ENCODE data around the gene DUSP5. TPM values are rescaled to one million over a fixed set of nuclear protein-coding genes. Genes with fewer than 3 reads are reported as not detected.

Gene DUSP5
- total RNA-seq, 1 experiment from 2014 or later, result 30.1 TPM

GRCh38 chr10:110513949-110514348 is 16.2 kb downstream of the DUSP5 start:
- intact Hi-C loops (cut with micrococcal nuclease; ENCODE audit: unreplicated experiment) (no loop called here), in situ Hi-C loops (cut with HindIII; ENCODE audit: low pct_unique_long_range_greater_than_20kb, low sequenced_read_pairs) (no loop called here)
- Histone ChIP-seq H3K36me3 (ENCODE audit: control insufficient read depth, insufficient read depth, low read length) (peaks cover 6% of the 10 kb centered on the region; the same call in 1 of the 2 replicates), H3K27me3 (ENCODE audit: control insufficient read depth, insufficient read depth, low read length) (no peaks in the 10 kb centered on the region), H3K4me3 (ENCODE audit: low read depth in 2 of 2, low read length in 2 of 2) (no peak overlapping the region), H3K4me1 (ENCODE audit: control insufficient read depth, insufficient read depth, low read length) (peaks cover 4% of the 10 kb centered on the region; the same call in 1 of the 2 replicates), H3K27ac (ENCODE audit: low read length) (no peak overlapping the region), H3K9me3 (ENCODE audit: control insufficient read depth, insufficient read depth, low read depth, low read length) (no peaks in the 10 kb centered on the region)
- POLR2A ChIA-PET, result no interaction called here
- DNase-seq (ENCODE audit: low read depth, low spot score) (no peak), ATAC-seq (no peak)
- TF ChIP-seq CTCF (IDR thresholded peaks at IDR 0.05), result no peak
- TF ChIP-seq REST (IDR thresholded peaks at IDR 0.05; ENCODE audit: insufficient read depth in 1 of 2, low read depth in 2 of 2, low read length in 1 of 2), result no peak
- TF ChIP-seq POLR2AphosphoS5 (IDR thresholded peaks at IDR 0.05; ENCODE audit: low read depth, low read length), result no peak
- TF ChIP-seq TCF7L2 (IDR thresholded peaks at IDR 0.05; ENCODE audit: low read depth, low read length), result no peak
- TF ChIP-seq SIN3A (IDR thresholded peaks at IDR 0.05; ENCODE audit: borderline replicate concordance, insufficient read depth, low read depth, low read length), result no peak
- CTCF ChIA-PET, result no interaction called here
- no TSS peak for BruUV-seq (replicated peaks)

- H3K4me1 ChIP-seq (ENCODE audit: control insufficient read depth, insufficient read depth, low read length), result peaks cover 4% of the 10 kb centered on the region; the same call in 1 of the 2 replicates
- H3K4me3 ChIP-seq (ENCODE audit: low read depth in 2 of 2, low read length in 2 of 2), result no peak overlapping the region
- in situ Hi-C loops (cut with HindIII; ENCODE audit: low pct_unique_long_range_greater_than_20kb, low sequenced_read_pairs), result no loop called here
- ChIA-PET CTCF (no interaction called here), POLR2A (no interaction called here)
- H3K36me3 ChIP-seq (ENCODE audit: control insufficient read depth, insufficient read depth, low read length), result peaks cover 6% of the 10 kb centered on the region; the same call in 1 of the 2 replicates
- no peaks in the 10 kb centered on the region for H3K27me3 ChIP-seq (ENCODE audit: control insufficient read depth, insufficient read depth, low read length)
- TF ChIP-seq CTCF (IDR thresholded peaks at IDR 0.05), result no peak
- 0 out of 2 replicates have a peak, but pooled peaks have one; percentile 8 for TF ChIP-seq POLR2AphosphoS5 (IDR thresholded peaks at IDR 0.05; ENCODE audit: low read depth, low read length)
- no peak for DNase-seq (ENCODE audit: low read depth, low spot score)
- no peaks in the 10 kb centered on the region for H3K9me3 ChIP-seq (ENCODE audit: control insufficient read depth, insufficient read depth, low read depth, low read length)
- H3K27ac ChIP-seq (ENCODE audit: low read length), result no peak overlapping the region
- no peak for ATAC-seq
- intact Hi-C loops (cut with micrococcal nuclease; ENCODE audit: unreplicated experiment), result no loop called here
- no TSS peak for BruUV-seq (replicated peaks)
These were observed 17.1 kb downstream of the DUSP5 start for GRCh38 chr10:110514848-110515247.
